22Rv1 (cell line): ENCODE measurements around the gene KRT27.

Experiments used
- ZFX ChIP-seq: fragments of 450-650 bp; IDR thresholded peaks from 2 replicates; pipeline ENCODE4 v1.6.1; 2017; ENCODE audit warnings: antibody characterized with exemption, borderline replicate concordance
- TF ChIP-seq, protein P1 (sequence below): fragments of 450-650 bp; IDR thresholded peaks from 2 replicates; pipeline ENCODE4 v1.5.1; 2017; ENCODE audit warnings: mild to moderate bottlenecking

DNA sequence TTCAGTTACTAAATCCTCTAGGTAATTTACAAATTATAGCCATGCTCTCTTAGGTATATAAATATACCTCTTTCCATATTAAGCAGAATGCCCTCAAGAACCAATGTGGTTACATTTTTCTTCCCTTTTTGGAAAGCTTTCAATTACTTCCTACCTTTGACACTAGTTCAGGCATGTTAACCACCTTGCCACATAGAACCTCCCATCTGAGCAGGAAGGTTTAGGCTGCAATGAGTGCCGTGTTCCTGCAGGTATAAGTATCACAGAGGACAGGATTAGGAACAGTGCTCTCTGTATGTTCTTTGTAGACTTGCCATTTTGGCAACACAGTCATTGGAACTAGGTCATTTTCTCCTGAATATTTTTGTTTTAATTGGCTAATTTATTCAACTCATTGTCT is 47.3 kb downstream of the KRT27 start:
- TF ChIP-seq, protein P1, sequence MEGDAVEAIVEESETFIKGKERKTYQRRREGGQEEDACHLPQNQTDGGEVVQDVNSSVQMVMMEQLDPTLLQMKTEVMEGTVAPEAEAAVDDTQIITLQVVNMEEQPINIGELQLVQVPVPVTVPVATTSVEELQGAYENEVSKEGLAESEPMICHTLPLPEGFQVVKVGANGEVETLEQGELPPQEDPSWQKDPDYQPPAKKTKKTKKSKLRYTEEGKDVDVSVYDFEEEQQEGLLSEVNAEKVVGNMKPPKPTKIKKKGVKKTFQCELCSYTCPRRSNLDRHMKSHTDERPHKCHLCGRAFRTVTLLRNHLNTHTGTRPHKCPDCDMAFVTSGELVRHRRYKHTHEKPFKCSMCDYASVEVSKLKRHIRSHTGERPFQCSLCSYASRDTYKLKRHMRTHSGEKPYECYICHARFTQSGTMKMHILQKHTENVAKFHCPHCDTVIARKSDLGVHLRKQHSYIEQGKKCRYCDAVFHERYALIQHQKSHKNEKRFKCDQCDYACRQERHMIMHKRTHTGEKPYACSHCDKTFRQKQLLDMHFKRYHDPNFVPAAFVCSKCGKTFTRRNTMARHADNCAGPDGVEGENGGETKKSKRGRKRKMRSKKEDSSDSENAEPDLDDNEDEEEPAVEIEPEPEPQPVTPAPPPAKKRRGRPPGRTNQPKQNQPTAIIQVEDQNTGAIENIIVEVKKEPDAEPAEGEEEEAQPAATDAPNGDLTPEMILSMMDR: no peak
- TF ChIP-seq ZFX: no peak
